ENCODE data around the gene JOSD1.

The JOSD1 gene

GRCh38 chr22:38712486-38713207 is 11.9 kb upstream of the JOSD1 start:
- DNase-seq (ENCODE audit: low spot score) = no peak
- no peak for TF ChIP-seq CTCF (IDR thresholded peaks at IDR 0.05; ENCODE audit: extremely low read depth, missing control alignments)

- no peak for DNase-seq (ENCODE audit: low spot score)
- TF ChIP-seq CTCF (IDR thresholded peaks at IDR 0.05; ENCODE audit: extremely low read depth, missing control alignments) = no peak
These were observed 10.1 kb upstream of the JOSD1 start for GRCh38 chr22:38710866-38711265.

GRCh38 chr22:38710351-38710750 is 9.6 kb upstream of the JOSD1 start:
- no peak for DNase-seq (ENCODE audit: low spot score)
- no peak for TF ChIP-seq CTCF (IDR thresholded peaks at IDR 0.05; ENCODE audit: extremely low read depth, missing control alignments)

DNA sequence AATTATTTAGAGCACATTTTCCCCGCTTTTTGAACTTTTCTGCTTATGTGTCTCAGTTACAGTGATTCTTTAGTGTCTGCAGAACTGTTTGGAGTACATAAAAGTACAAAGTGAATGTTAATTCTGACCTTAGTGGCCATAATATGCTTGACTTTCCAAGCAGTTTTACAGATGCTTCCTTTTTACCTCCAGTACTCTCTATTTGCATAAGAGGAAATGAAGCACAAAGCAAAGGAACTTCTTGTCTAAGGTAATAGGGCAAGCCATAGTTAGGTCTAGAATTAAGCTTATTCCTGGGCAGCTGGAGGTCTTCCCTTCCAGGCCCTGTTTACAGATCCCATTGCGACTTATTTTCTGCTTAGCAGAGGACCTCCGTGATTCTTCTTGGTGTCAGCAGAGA is 8.6 kb upstream of the JOSD1 start:
- no peak for DNase-seq (ENCODE audit: low spot score)
- no peak for TF ChIP-seq CTCF (IDR thresholded peaks at IDR 0.05; ENCODE audit: extremely low read depth, missing control alignments)

DNA sequence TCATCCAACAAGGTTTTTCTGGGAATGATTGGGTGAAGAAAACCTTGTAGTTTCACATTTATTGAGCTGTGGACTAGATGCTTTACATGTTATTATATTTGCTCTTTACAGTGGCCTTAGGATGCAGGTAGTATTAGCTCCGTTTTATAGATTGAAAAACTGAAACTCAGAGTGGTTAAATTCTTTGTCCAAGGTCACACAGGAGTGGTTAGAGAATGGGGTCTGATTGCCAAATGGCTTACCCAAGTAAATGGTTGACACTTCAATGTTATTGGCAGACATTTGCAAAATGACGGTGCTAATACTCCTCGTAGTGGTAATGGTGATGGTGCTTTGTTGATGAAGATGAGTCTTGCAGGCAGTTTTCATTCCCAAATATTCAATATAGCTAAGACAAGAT is 7.2 kb upstream of the JOSD1 start:
- TF ChIP-seq CTCF (IDR thresholded peaks at IDR 0.05; ENCODE audit: extremely low read depth, missing control alignments) = no peak
- DNase-seq (ENCODE audit: low spot score) = no peak

DNA sequence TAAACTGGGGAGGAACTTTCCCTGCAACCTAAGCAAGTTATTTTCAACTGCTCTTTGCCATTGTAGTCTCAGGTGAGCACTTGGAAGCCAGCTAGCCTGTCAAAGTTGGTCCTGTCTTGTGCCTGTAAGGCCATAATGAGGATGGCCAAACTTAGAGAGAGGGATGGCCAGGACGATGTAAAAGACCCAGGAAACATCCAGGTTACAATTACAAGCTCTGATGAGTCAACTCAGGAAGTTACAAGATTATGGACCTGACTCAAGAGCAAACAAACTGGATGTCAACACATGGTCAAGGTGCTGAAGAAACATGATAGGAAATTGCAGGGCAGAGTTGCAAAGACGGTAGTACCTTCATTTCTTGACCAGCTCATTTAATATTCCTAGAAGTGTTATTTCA is 6.6 kb upstream of the JOSD1 start:
- TF ChIP-seq CTCF (IDR thresholded peaks at IDR 0.05; ENCODE audit: extremely low read depth, missing control alignments) = no peak
- peak; percentile 29 for DNase-seq (ENCODE audit: low spot score)

DNA sequence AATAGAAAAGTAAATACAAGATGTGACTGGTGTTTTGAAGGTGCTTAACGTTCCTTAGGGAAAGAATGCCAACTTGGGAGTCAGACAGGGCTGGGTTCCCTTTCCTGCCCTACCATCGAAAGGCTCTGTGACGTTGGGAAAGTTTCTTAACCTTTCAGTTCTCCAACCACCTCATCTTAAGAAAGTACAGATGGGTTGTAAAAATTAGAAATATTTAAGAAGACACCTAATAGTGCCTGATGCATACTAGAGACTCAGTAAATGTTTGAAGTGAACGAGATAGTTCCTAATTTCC is 6.1 kb upstream of the JOSD1 start:
- no peak for DNase-seq (ENCODE audit: low spot score)
- TF ChIP-seq CTCF (IDR thresholded peaks at IDR 0.05; ENCODE audit: extremely low read depth, missing control alignments) = no peak
